DND-41 (cell line): Measurements from ENCODE around the gene KIF5B.

Experiments used
- EZH2 ChIP-seq: IDR thresholded peaks from 3 replicates; pipeline ENCODE4 v1.6.1; 2012; ENCODE audit warnings: borderline replicate concordance, low read depth, mild to moderate bottlenecking, moderate library complexity, low read length, inconsistent platforms; ENCODE audit not compliant: severe bottlenecking
- TF ChIP-seq, protein P1 (sequence below): IDR thresholded peaks from 2 replicates; pipeline ENCODE4 v1.5.1; 2012; ENCODE audit warnings: borderline replicate concordance, low read length, moderate library complexity, mild to moderate bottlenecking; ENCODE audit not compliant: poor library complexity, severe bottlenecking; ENCODE audit errors: extremely low read depth

DNA sequence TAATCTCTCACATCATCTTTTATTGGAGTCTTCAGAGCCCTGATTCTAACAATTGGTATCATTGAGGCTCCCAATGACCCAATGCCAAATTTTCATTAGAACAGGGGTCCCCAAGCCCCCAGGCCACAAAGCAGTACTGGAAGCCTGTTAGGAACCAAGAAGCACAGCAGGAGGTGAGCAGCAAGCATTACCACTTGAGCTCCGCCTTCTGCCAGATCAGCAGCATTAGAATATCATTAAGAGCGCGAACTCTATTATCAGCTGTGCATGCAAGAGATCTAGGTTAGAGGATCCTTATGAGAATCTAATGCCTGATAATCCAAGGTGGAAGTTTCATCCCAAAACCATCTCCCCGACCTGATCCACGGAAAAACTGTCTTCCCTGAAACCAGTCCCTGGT, 23.1 kb downstream of the KIF5B start:
- TF ChIP-seq, protein P1, sequence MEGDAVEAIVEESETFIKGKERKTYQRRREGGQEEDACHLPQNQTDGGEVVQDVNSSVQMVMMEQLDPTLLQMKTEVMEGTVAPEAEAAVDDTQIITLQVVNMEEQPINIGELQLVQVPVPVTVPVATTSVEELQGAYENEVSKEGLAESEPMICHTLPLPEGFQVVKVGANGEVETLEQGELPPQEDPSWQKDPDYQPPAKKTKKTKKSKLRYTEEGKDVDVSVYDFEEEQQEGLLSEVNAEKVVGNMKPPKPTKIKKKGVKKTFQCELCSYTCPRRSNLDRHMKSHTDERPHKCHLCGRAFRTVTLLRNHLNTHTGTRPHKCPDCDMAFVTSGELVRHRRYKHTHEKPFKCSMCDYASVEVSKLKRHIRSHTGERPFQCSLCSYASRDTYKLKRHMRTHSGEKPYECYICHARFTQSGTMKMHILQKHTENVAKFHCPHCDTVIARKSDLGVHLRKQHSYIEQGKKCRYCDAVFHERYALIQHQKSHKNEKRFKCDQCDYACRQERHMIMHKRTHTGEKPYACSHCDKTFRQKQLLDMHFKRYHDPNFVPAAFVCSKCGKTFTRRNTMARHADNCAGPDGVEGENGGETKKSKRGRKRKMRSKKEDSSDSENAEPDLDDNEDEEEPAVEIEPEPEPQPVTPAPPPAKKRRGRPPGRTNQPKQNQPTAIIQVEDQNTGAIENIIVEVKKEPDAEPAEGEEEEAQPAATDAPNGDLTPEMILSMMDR, result no peak
- no peak for TF ChIP-seq EZH2
